Loucy (cell line): Measurements from ENCODE around the gene ALG5.

Experiments
- H2AFZ ChIP-seq: fragments of 200-600 bp; sonication (generic); 2 replicates; pipeline ENCODE4 v1.6.0; 2016; ENCODE audit warnings: antibody characterized with exemption, mild to moderate bottlenecking, low read length, moderate library complexity
- H3F3A ChIP-seq: fragments of 200-600 bp; 2 replicates; pipeline ENCODE4 v1.6.0; 2016; ENCODE audit warnings: antibody characterized with exemption, low read depth, mild to moderate bottlenecking
- H3K27me3 ChIP-seq: fragments of 200-600 bp; sonication (generic); 2 replicates; pipeline ENCODE4 v1.6.1; 2014; ENCODE audit warnings: low read length, mild to moderate bottlenecking; ENCODE audit not compliant: insufficient read depth, poor library complexity, severe bottlenecking
- H3K36me3 ChIP-seq: fragments of 200-600 bp; sonication (generic); 2 replicates; pipeline ENCODE4 v1.6.1; 2016; ENCODE audit warnings: low read length; ENCODE audit not compliant: insufficient read depth
- H3K4me1 ChIP-seq: fragments of 200-600 bp; sonication (generic); 2 replicates; pipeline ENCODE4 v1.5.1; 2014; ENCODE audit warnings: low read length, mild to moderate bottlenecking; ENCODE audit not compliant: insufficient read depth, poor library complexity, severe bottlenecking
- H3K4me2 ChIP-seq: fragments of 200-600 bp; sonication (generic); 2 replicates; pipeline ENCODE4 v1.6.0; 2014; ENCODE audit warnings: antibody characterized with exemption, low read length, low read depth, mild to moderate bottlenecking; ENCODE audit not compliant: poor library complexity, severe bottlenecking
- H3K4me3 ChIP-seq: fragments of 200-600 bp; sonication (generic); 2 replicates; pipeline ENCODE4 v1.5.1; 2014; ENCODE audit warnings: low read length, mild to moderate bottlenecking, mixed read lengths; ENCODE audit not compliant: poor library complexity, severe bottlenecking
- H3K79me2 ChIP-seq: fragments of 200-600 bp; sonication (generic); 2 replicates; pipeline ENCODE4 v1.6.1; 2014; ENCODE audit warnings: low read length; ENCODE audit not compliant: insufficient read depth
- H3K9ac ChIP-seq: fragments of 200-600 bp; sonication (generic); 2 replicates; pipeline ENCODE4 v1.6.0; 2014; ENCODE audit warnings: mild to moderate bottlenecking, low read depth, low read length, moderate library complexity; ENCODE audit not compliant: poor library complexity, severe bottlenecking
- H3K9me2 ChIP-seq: fragments of 200-600 bp; sonication (generic); replicated peaks from 2 replicates; pipeline ENCODE4 v1.6.1; 2016; ENCODE audit warnings: low read depth, low read length, mixed read lengths
- H3K9me3 ChIP-seq: fragments of 200-600 bp; sonication (generic); 2 replicates; pipeline ENCODE4 v1.6.1; 2014; ENCODE audit warnings: mild to moderate bottlenecking, antibody characterized with exemption, low read length, low read depth; ENCODE audit not compliant: insufficient read depth
- H4K20me1 ChIP-seq: fragments of 200-600 bp; sonication (generic); 2 replicates; pipeline ENCODE4 v1.6.0; 2014; ENCODE audit warnings: antibody characterized with exemption, low read length, mild to moderate bottlenecking; ENCODE audit not compliant: insufficient read depth, poor library complexity, severe bottlenecking
- CTCF ChIP-seq: fragments of 200-600 bp; sonication (generic); conservative IDR thresholded peaks from 2 replicates; pipeline ENCODE4 v1.5.1; 2014; ENCODE audit warnings: mild to moderate bottlenecking, antibody characterized with exemption, low read length
- EZH2phosphoT487 ChIP-seq: fragments of 200-600 bp; IDR thresholded peaks from 2 replicates; pipeline ENCODE4 v1.6.1; 2018; ENCODE audit warnings: antibody characterized with exemption, mild to moderate bottlenecking, moderate library complexity, borderline replicate concordance

ALG5 gene

GRCh38 chr13:36921631-36922301, 77.4 kb downstream of the ALG5 start:
- no peaks in the 10 kb centered on the region for H3K27me3 ChIP-seq
- no peaks in the 10 kb centered on the region for H3K4me1 ChIP-seq

GRCh38 chr13:36920616-36921185, 78.4 kb downstream of the ALG5 start:
- Histone ChIP-seq H3K9me2 (no peaks in the 10 kb centered on the region), H3K4me2 (no peak overlapping the region), H3K9ac (no peak overlapping the region), H3K4me1 (no peaks in the 10 kb centered on the region), H4K20me1 (no peaks in the 10 kb centered on the region), H3K27me3 (no peaks in the 10 kb centered on the region), H2AFZ (no peak overlapping the region), H3K36me3 (no peaks in the 10 kb centered on the region), H3K9me3 (no peaks in the 10 kb centered on the region), H3K4me3 (no peak overlapping the region), H3K79me2 (no peaks in the 10 kb centered on the region), H3F3A (no peaks in the 10 kb centered on the region)
- no peak for TF ChIP-seq EZH2phosphoT487
- no peak for TF ChIP-seq CTCF

More at GRCh38 chr13:36921631-36922301, 77.4 kb downstream of the ALG5 start:
- TF ChIP-seq EZH2phosphoT487 (no peak), CTCF (no peak)
- Histone ChIP-seq H3K9me3 (no peaks in the 10 kb centered on the region), H3K9ac (no peak overlapping the region), H2AFZ (no peak overlapping the region), H4K20me1 (no peaks in the 10 kb centered on the region), H3F3A (no peaks in the 10 kb centered on the region), H3K79me2 (no peaks in the 10 kb centered on the region), H3K4me2 (no peak overlapping the region), H3K9me2 (no peaks in the 10 kb centered on the region), H3K4me3 (no peak overlapping the region), H3K36me3 (no peaks in the 10 kb centered on the region)

GRCh38 chr13:36919833-36920615, 79.1 kb downstream of the ALG5 start, which contains the start of gene SMAD9:
SMAD9 (minus strand) TSS chr13:36920238; CDS start chr13:36879689, 40,549 bp downstream.
- H3K4me2 ChIP-seq, result no peak within 1 kb of the TSS

More at GRCh38 chr13:36919833-36920615, 79.1 kb downstream of the ALG5 start, which contains the start of gene SMAD9:
- H2AFZ ChIP-seq, result no peak within 1 kb of the TSS
- no peaks in the 10 kb centered on the region for H3F3A ChIP-seq
- H3K9me3 ChIP-seq, result no peaks in the 10 kb centered on the region
- H3K4me1 ChIP-seq, result no peaks in the 10 kb centered on the region
- no peak within 1 kb of the TSS for H3K9ac ChIP-seq
- TF ChIP-seq CTCF, result no peak
- no peak for TF ChIP-seq EZH2phosphoT487
- no peak within 1 kb of the TSS for H3K4me3 ChIP-seq
- no peaks in the 10 kb centered on the region for H3K27me3 ChIP-seq
- H4K20me1 ChIP-seq, result no peaks in the 10 kb centered on the region
- H3K79me2 ChIP-seq, result no peaks in the 10 kb centered on the region
- no peaks in the 10 kb centered on the region for H3K9me2 ChIP-seq
- H3K36me3 ChIP-seq, result no peaks in the 10 kb centered on the region
